Large intestine (tissue), 12 donors: ENCODE measurements around the gene FKBP1A. TPM values are rescaled to one million over a fixed set of nuclear protein-coding genes. Genes with fewer than 3 reads are reported as not detected.

ENCODE experiments used
- DNase-seq, 2 donors: peaks; one replicate each; pipeline versions ENCODE4 v3.0.0 to v3.0.0-alpha.2; 2013
- H3K27ac ChIP-seq: one replicate; pipeline ENCODE4 v1.5.1; 2013; ENCODE audit warnings: low read length
- H3K27me3 ChIP-seq: 2 replicates; pipeline ENCODE4 v1.6.1; 2013; ENCODE audit warnings: low read length; ENCODE audit not compliant: control insufficient read depth, insufficient read depth
- H3K36me3 ChIP-seq: 2 replicates; pipeline ENCODE4 v1.6.1; 2013; ENCODE audit warnings: low read length; ENCODE audit not compliant: control insufficient read depth, insufficient read depth
- H3K4me1 ChIP-seq: one replicate; pipeline ENCODE4 v1.6.1; 2013; ENCODE audit warnings: low read length; ENCODE audit not compliant: control insufficient read depth, insufficient read depth
- H3K4me3 ChIP-seq: one replicate; pipeline ENCODE4 v1.5.1; 2013; ENCODE audit warnings: low read length
- H3K9me3 ChIP-seq: one replicate; pipeline ENCODE4 v1.6.1; 2013; ENCODE audit warnings: mild to moderate bottlenecking, low read depth, low read length, moderate library complexity; ENCODE audit not compliant: control insufficient read depth
- WGBS: methylation state at CpG from one replicate; pipeline ENCODE4 v1.1.5; 2013; ENCODE audit warnings: low lambda C conversion rate; ENCODE audit not compliant: insufficient coverage; 5-methylcytosine and 5-hydroxymethylcytosine counted together
- long read RNA-seq, 11 donors: transcript quantifications; one replicate each; lab custom pipeline, GENCODE V29; 2026
- polyA plus RNA-seq: library from polyadenylated mRNA; unstranded; fragments of 120-200 nt; gene quantifications from one replicate; pipeline ENCODE4 v1.2.1, GENCODE V29; 2013

Gene FKBP1A
- polyA plus RNA-seq: 259 TPM
- long read RNA-seq, donor 1, transcript FKBP1A-202 (4 exons, 747 nt): minor isoform, 11 of 88 reads
- long read RNA-seq, donor 1, transcript FKBP1A-204 (5 exons, 1,622 nt): major isoform, 70 of 88 reads
- long read RNA-seq, donor 1, partial matches to known transcripts: 0 of 88 reads
- long read RNA-seq, donor 1, other reads (novel, unspliced or antisense): 0 of 88 reads
- long read RNA-seq, donor 2, transcript FKBP1A-204 (5 exons, 1,622 nt): major isoform, 103 of 130 reads
- long read RNA-seq, donor 2, transcript FKBP1A-203 (4 exons, 976 nt): minor isoform, 6 of 130 reads
- long read RNA-seq, donor 2, transcript FKBP1A-210 (3 exons, 562 nt): minor isoform, 5 of 130 reads
- long read RNA-seq, donor 2, transcript FKBP1A-202 (4 exons, 747 nt): minor isoform, 9 of 130 reads
- long read RNA-seq, donor 2, partial matches to known transcripts: 0 of 130 reads
- long read RNA-seq, donor 2, other reads (novel, unspliced or antisense): 5 of 130 reads
- long read RNA-seq, donor 3, transcript FKBP1A-210 (3 exons, 562 nt): minor isoform, 5 of 192 reads
- long read RNA-seq, donor 3, transcript FKBP1A-202 (4 exons, 747 nt): minor isoform, 10 of 192 reads
- long read RNA-seq, donor 3, transcript FKBP1A-204 (5 exons, 1,622 nt): major isoform, 148 of 192 reads
- long read RNA-seq, donor 3, partial matches to known transcripts: 12 of 192 reads
- long read RNA-seq, donor 3, other reads (novel, unspliced or antisense): 12 of 192 reads
- long read RNA-seq, donor 4, transcript FKBP1A-204 (5 exons, 1,622 nt): major isoform, 7 of 8 reads
- long read RNA-seq, donor 4, partial matches to known transcripts: 0 of 8 reads
- long read RNA-seq, donor 4, other reads (novel, unspliced or antisense): 0 of 8 reads
- long read RNA-seq, donor 5, transcript FKBP1A-204 (5 exons, 1,622 nt): major isoform, 111 of 119 reads
- long read RNA-seq, donor 5, partial matches to known transcripts: 0 of 119 reads
- long read RNA-seq, donor 5, other reads (novel, unspliced or antisense): 0 of 119 reads
- long read RNA-seq, donor 6, transcript FKBP1A-204 (5 exons, 1,622 nt): major isoform, 102 of 123 reads
- long read RNA-seq, donor 6, partial matches to known transcripts: 0 of 123 reads
- long read RNA-seq, donor 6, other reads (novel, unspliced or antisense): 11 of 123 reads
- long read RNA-seq, donor 7, transcript FKBP1A-204 (5 exons, 1,622 nt): major isoform, 50 of 59 reads
- long read RNA-seq, donor 7, partial matches to known transcripts: 0 of 59 reads
- long read RNA-seq, donor 7, other reads (novel, unspliced or antisense): 0 of 59 reads
- long read RNA-seq, donor 8, transcript FKBP1A-204 (5 exons, 1,622 nt): major isoform, 109 of 142 reads
- long read RNA-seq, donor 8, transcript FKBP1A-202 (4 exons, 747 nt): minor isoform, 8 of 142 reads
- long read RNA-seq, donor 8, partial matches to known transcripts: 9 of 142 reads
- long read RNA-seq, donor 8, other reads (novel, unspliced or antisense): 8 of 142 reads
- long read RNA-seq, donor 9, transcript FKBP1A-204 (5 exons, 1,622 nt): major isoform, 72 of 89 reads
- long read RNA-seq, donor 9, transcript FKBP1A-203 (4 exons, 976 nt): minor isoform, 6 of 89 reads
- long read RNA-seq, donor 9, partial matches to known transcripts: 5 of 89 reads
- long read RNA-seq, donor 9, other reads (novel, unspliced or antisense): 0 of 89 reads
- long read RNA-seq, donor 10, transcript FKBP1A-204 (5 exons, 1,622 nt): major isoform, 120 of 139 reads
- long read RNA-seq, donor 10, transcript FKBP1A-202 (4 exons, 747 nt): minor isoform, 10 of 139 reads
- long read RNA-seq, donor 10, partial matches to known transcripts: 0 of 139 reads
- long read RNA-seq, donor 10, other reads (novel, unspliced or antisense): 0 of 139 reads
- long read RNA-seq, donor 11, transcript FKBP1A-204 (5 exons, 1,622 nt): major isoform, 55 of 72 reads
- long read RNA-seq, donor 11, transcript FKBP1A-202 (4 exons, 747 nt): minor isoform, 11 of 72 reads
- long read RNA-seq, donor 11, partial matches to known transcripts: 0 of 72 reads
- long read RNA-seq, donor 11, other reads (novel, unspliced or antisense): 0 of 72 reads

DNA sequence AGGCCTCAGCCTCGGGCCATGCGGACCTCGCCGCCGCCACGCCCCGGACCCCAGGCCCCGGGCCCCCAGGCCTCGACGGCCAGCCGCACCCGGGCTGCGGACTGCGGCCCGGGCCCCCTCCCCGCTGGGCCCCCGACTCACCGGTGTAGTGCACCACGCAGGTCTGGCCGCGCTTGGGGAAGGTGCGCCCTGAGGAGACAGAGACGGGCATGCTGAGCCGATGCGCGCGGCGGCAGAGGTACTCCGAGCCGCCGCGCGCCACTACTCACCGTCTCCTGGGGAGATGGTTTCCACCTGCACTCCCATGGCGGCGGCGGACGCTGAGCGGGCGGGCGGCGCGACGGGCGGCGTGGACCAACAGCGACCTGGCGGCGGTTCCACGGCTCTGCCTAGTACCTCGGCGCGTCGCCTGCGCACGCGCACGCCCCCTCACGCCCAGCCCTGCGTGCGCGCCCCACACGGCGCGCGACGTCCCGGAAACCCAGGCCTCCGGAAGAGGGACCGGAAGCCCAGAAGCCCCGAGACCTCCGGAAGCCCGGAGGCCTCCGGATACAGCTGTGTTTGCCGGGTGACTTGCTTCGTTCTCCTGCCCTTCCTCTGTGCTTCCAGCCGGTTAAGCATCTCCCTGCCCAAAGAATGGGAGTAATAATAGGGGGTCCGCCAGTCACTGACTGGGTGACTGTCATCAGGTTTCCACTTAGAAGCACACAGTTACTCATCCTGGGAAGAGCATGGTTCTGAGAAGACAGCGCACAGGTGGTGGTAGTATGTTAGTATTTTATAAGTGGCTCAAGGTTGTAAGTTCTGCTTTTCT, at the start of gene FKBP1A:
Gene FKBP1A, minus strand, starts transcription at position 362 of the 814 bp plus-strand sequence. Its CDS starts 56 bp downstream, at position 306.
- WGBS: no CpG with 5 or more reads among the region's 79 CpGs
- peak within 1 kb of the TSS; percentile 85 for H3K4me3 ChIP-seq
- H3K9me3 ChIP-seq: no peaks in the 10 kb centered on the region
- DNase-seq: peak; percentile 96
- peak within 1 kb of the TSS; percentile 60 for H3K27ac ChIP-seq
- peaks cover 21% of the 10 kb centered on the region for H3K4me1 ChIP-seq
- H3K36me3 ChIP-seq: peaks cover 6% of the 10 kb centered on the region
- H3K27me3 ChIP-seq: no peaks in the 10 kb centered on the region

DNA sequence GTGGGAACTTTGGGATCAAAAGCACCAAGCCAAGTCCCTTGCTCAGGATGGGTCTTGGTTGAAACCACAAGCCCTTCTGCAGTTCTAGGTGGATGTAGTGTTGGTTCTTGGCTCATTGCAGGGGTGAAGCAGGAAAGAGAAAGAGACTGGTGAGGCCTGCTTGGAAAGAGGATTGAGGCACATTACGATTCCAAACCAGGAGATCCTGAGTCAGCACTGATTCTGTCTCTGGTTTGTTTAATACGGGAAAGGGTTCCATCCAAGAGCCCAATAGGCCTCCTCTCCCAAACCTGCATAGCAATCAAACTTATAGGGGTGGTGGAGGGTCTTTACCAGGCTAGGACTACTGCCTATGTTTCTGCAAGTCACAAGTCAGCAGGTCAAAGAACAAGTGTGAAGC, 49.5 kb upstream of the FKBP1A start:
- no CpG with 5 or more reads among the region's 2 CpGs for WGBS
- Histone ChIP-seq H3K4me1 (no peaks in the 10 kb centered on the region), H3K27me3 (no peaks in the 10 kb centered on the region), H3K27ac (no peak overlapping the region), H3K4me3 (no peak overlapping the region), H3K9me3 (no peaks in the 10 kb centered on the region), H3K36me3 (peaks cover 70% of the 10 kb centered on the region)
- no peak for DNase-seq

DNA sequence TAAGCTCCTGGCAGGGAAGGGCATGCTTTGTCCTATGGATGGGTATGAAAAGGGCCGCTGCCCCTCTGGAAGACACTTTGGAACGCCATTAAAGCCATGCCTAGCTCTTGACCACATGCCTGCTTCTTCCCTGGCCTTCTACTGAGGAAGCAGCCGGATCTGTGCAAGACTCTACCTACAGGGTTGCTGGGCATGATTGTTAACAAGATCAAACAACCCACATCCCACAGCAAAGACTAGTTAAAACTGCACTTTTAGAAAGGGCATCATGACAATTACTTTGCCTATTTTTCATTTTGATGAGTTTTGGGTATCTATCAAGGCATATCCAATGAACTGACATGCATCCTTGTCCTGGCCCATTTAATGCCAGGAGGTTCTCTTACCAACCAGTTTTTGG, 48.3 kb upstream of the FKBP1A start:
- Histone ChIP-seq H3K36me3 (peaks cover 59% of the 10 kb centered on the region), H3K9me3 (no peaks in the 10 kb centered on the region)

DNA sequence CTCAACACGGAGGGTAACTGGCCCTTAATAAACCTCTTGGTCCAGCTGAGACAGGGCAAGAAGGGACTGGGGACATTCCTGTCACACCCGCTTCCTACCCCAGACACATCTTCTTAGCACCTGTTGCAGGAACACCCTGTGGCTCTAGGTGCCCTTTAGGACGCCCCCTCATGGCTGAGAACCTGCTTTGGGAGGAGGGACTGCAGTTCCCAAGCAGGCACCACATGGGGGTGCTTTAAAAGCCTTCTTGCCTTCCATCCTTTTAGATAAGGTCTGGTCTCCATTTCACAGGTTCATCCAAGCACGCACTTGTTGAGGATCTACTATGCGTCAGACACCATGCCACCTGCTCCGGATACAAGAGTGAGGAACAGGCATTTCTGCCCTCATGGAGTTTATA, 47.2 kb upstream of the FKBP1A start:
- Histone ChIP-seq H3K36me3 (peaks cover 48% of the 10 kb centered on the region), H3K9me3 (no peaks in the 10 kb centered on the region), H3K4me1 (no peaks in the 10 kb centered on the region), H3K27ac (no peak overlapping the region), H3K4me3 (no peak overlapping the region), H3K27me3 (no peaks in the 10 kb centered on the region)
- WGBS: no CpG with 5 or more reads among the region's 6 CpGs
- peak in 1 of 2 donors; percentile 8 for DNase-seq

More for the DNA sequence above, 48.3 kb upstream of the FKBP1A start:
- Histone ChIP-seq H3K4me3 (no peak overlapping the region), H3K27ac (no peak overlapping the region), H3K27me3 (no peaks in the 10 kb centered on the region), H3K4me1 (no peaks in the 10 kb centered on the region)
- WGBS: no CpG with 5 or more reads among the region's 3 CpGs
- no peak for DNase-seq

DNA sequence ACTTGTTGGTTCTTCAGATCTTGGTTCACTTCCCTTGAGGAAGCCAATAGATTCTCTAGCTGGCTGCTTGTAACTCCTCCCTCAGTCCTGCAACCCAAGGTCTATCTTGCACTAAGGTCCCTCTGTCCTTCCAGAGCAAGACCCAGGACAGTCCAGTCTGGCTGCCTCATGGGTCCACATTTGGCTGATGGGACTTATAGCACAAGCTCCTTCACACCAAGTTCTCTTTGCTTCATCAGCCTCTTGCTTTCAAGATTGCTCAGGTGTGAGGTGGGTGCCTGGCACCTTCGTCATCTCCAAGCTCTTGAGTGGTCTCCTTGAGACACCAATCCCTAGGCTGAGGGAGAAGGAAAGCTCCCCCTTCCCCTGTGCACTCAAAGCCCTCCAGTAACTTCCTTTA, 45.5 kb upstream of the FKBP1A start:
- no CpG with 5 or more reads among the region's 1 CpG for WGBS
- no peaks in the 10 kb centered on the region for H3K4me1 ChIP-seq
- H3K4me3 ChIP-seq: no peak overlapping the region
- H3K36me3 ChIP-seq: peaks cover 31% of the 10 kb centered on the region
- H3K9me3 ChIP-seq: no peaks in the 10 kb centered on the region
- H3K27me3 ChIP-seq: no peaks in the 10 kb centered on the region
- DNase-seq: no peak
- H3K27ac ChIP-seq: no peak overlapping the region

DNA sequence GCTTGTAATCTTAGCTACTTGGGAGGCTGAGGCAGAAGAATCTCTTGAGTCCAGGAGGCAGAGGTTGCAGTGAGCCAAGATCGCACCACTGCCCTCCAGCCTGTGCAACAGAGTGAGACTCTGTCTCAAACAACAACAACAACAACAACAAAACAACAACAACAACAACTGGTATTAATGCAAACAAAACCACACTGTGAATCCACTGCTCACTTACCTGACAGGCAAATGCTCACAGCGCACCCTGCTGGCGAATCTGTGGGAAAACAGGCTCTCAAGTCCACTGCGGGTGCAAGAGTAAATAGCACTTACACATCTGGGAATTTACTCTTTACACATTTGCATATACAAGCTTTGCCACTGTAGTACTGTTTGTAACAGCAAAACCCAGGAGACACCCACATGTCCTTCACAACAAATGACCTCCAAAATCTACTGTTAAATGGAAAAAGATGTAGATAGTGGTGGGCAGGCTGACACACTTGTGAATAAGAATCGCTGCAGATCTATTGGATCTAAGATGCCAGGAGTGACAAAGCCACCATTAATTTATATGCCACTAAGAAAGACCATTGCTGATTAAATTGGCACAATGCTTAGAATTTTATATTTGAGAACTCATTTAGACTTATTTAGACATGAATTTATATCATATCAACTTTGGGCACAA, 44.5 kb upstream of the FKBP1A start:
- H3K4me1 ChIP-seq: no peaks in the 10 kb centered on the region
- no peak overlapping the region for H3K27ac ChIP-seq
- H3K27me3 ChIP-seq: no peaks in the 10 kb centered on the region
- 88% methylated on average over 1 of the region's 5 CpGs for WGBS
- no peaks in the 10 kb centered on the region for H3K9me3 ChIP-seq
- no peak overlapping the region for H3K4me3 ChIP-seq
- peaks cover 21% of the 10 kb centered on the region for H3K36me3 ChIP-seq
- peak; percentile 56 to 66 for DNase-seq

DNA sequence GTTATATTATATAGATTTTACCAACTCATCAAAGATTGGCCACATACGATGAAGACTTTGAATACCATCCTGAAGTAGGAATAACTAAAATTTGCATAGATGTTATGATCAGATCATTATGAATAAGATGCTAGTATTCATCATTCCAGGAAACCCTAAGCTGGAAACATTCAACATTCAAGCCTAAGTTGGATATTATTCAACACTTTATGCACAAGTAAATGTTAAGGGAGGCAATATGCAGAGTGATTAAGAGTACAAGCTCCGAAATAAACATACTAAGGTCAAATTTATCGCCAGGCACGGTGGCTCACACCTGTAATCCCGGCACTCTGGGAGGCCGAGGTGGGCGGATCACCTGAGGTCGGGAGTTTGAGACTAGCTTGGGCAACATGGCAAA, 43.4 kb upstream of the FKBP1A start:
- WGBS: 80% methylated on average over 1 of the region's 8 CpGs
- H3K9me3 ChIP-seq: no peaks in the 10 kb centered on the region
- DNase-seq: no peak
- H3K27ac ChIP-seq: no peak overlapping the region
- H3K4me1 ChIP-seq: no peaks in the 10 kb centered on the region
- H3K36me3 ChIP-seq: peaks cover 12% of the 10 kb centered on the region
- H3K27me3 ChIP-seq: no peaks in the 10 kb centered on the region
- no peak overlapping the region for H3K4me3 ChIP-seq

DNA sequence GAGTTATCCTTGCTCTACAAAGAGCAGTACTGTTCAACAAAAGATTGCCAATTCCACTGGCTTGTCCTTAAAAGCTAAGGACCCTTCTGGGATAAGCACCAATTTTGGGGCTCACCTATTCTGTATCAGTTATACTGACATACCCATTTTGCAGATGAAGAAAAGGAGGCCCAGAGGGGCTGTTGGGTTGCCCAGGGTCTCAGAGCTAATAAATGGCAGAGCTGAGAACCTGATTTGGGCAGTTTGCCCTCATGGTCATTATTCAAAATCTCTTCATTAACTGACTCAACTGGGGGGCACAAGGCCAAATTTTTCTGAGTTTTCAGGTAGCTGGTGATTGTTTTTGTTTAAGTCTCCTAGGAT, 42.5 kb upstream of the FKBP1A start:
- no peak overlapping the region for H3K27ac ChIP-seq

More for the DNA sequence above, 42.5 kb upstream of the FKBP1A start:
- Histone ChIP-seq H3K9me3 (no peaks in the 10 kb centered on the region), H3K4me3 (no peak overlapping the region), H3K36me3 (peaks cover 9% of the 10 kb centered on the region), H3K4me1 (no peaks in the 10 kb centered on the region), H3K27me3 (no peaks in the 10 kb centered on the region)
- no peak for DNase-seq
